Amniotic stem cell (primary cell): ENCODE results near the gene ACSM6.
"Not testable (repeated sequence)": the region's sequence is repeated elsewhere in the genome, so short reads cannot be mapped to it uniquely, and the experiment has no call there.

ENCODE experiments used
- DNase-seq: peaks from one replicate; lab custom pipeline; 2025; lab: John Stamatoyannopoulos, UW

The ACSM6 gene

GRCh38 chr10:95193944-95194343, at the start of gene ACSM6:
Gene ACSM6 (plus strand): TSS chr10:95194238. CDS start chr10:95194486, 248 bp downstream.
- DNase-seq = no peak

- DNase-seq = no peak
Measured at GRCh38 chr10:95168694-95169093, 25.3 kb upstream of the ACSM6 start.

- no peak for DNase-seq
Measured at GRCh38 chr10:95169522-95169921, 24.5 kb upstream of the ACSM6 start.

- no peak for DNase-seq
Measured at GRCh38 chr10:95170790-95171189, 23.2 kb upstream of the ACSM6 start.

GRCh38 chr10:95171336-95171735, 22.7 kb upstream of the ACSM6 start:
- no peak for DNase-seq

GRCh38 chr10:95172851-95173250, 21.2 kb upstream of the ACSM6 start:
- DNase-seq = no peak

- DNase-seq = no peak
Measured at GRCh38 chr10:95176101-95176500, 17.9 kb upstream of the ACSM6 start.

- DNase-seq = no peak
Measured at GRCh38 chr10:95177429-95177828, 16.6 kb upstream of the ACSM6 start.

- DNase-seq = no peak
Measured at GRCh38 chr10:95178266-95178665, 15.8 kb upstream of the ACSM6 start.

- no peak for DNase-seq
Measured at GRCh38 chr10:95178797-95179196, 15.2 kb upstream of the ACSM6 start.

- DNase-seq = no peak
Measured at GRCh38 chr10:95181726-95182125, 12.3 kb upstream of the ACSM6 start.

GRCh38 chr10:95183271-95184230, 10.5 kb upstream of the ACSM6 start:
- DNase-seq = no peak

- DNase-seq = no peak
Measured at GRCh38 chr10:95187617-95188016, 6.4 kb upstream of the ACSM6 start.

GRCh38 chr10:95188593-95188992, 5.4 kb upstream of the ACSM6 start:
- no peak for DNase-seq

GRCh38 chr10:95196046-95196445, 2.0 kb downstream of the ACSM6 start:
- no peak for DNase-seq

GRCh38 chr10:95201736-95202135, 7.7 kb downstream of the ACSM6 start:
- no peak for DNase-seq

GRCh38 chr10:95202865-95203264, 8.8 kb downstream of the ACSM6 start:
- not testable (repeated sequence) for DNase-seq

- DNase-seq = no peak
Measured at GRCh38 chr10:95208702-95209391, 14.8 kb downstream of the ACSM6 start.

GRCh38 chr10:95209509-95210127, 15.6 kb downstream of the ACSM6 start:
- no peak for DNase-seq

GRCh38 chr10:95211606-95212279, 17.7 kb downstream of the ACSM6 start:
- DNase-seq = no peak

- no peak for DNase-seq
Measured at GRCh38 chr10:95214369-95214768, 20.3 kb downstream of the ACSM6 start.

GRCh38 chr10:95214793-95215192, 20.8 kb downstream of the ACSM6 start:
- DNase-seq = no peak
